ENCODE measurements around the gene CYP39A1.

Gene CYP39A1

GRCh38 chr6:46688117-46688965, 35.7 kb upstream of the CYP39A1 start:
- FAIRE-seq (no peak), DNase-seq (ENCODE audit: insufficient read length, low spot score) (no peak)
- no peak for TF ChIP-seq CTCF (IDR thresholded peaks at IDR 0.05; ENCODE audit: insufficient read depth, missing control alignments)

GRCh38 chr6:46687619-46688097, 35.0 kb upstream of the CYP39A1 start, which contains the start of gene TDRD6:
Gene TDRD6 (plus strand): TSS chr6:46687885. CDS start chr6:46688129, 244 bp downstream.
- FAIRE-seq: no peak
- no peak for TF ChIP-seq CTCF (IDR thresholded peaks at IDR 0.05; ENCODE audit: insufficient read depth, missing control alignments)
- DNase-seq (ENCODE audit: insufficient read length, low spot score): no peak

GRCh38 chr6:46684771-46685170, 32.2 kb upstream of the CYP39A1 start:
- FAIRE-seq: no peak
- no peak for TF ChIP-seq CTCF (IDR thresholded peaks at IDR 0.05; ENCODE audit: insufficient read depth, missing control alignments)
- DNase-seq (ENCODE audit: insufficient read length, low spot score): no peak

- FAIRE-seq: peak; percentile 61
- peak; percentile 20 for TF ChIP-seq CTCF (IDR thresholded peaks at IDR 0.05; ENCODE audit: insufficient read depth, missing control alignments)
- DNase-seq (ENCODE audit: insufficient read length, low spot score): no peak
Observed at GRCh38 chr6:46677314-46677654, 24.7 kb upstream of the CYP39A1 start.

- DNase-seq (ENCODE audit: insufficient read length, low spot score) (no peak), FAIRE-seq (no peak)
- no peak for TF ChIP-seq CTCF (IDR thresholded peaks at IDR 0.05; ENCODE audit: insufficient read depth, missing control alignments)
Observed at GRCh38 chr6:46676604-46677313, 24.1 kb upstream of the CYP39A1 start.

GRCh38 chr6:46674410-46674809, 21.8 kb upstream of the CYP39A1 start:
- no peak for FAIRE-seq
- no peak for TF ChIP-seq CTCF (IDR thresholded peaks at IDR 0.05; ENCODE audit: insufficient read depth, missing control alignments)
- no peak for DNase-seq (ENCODE audit: insufficient read length, low spot score)
